ENCODE results near the gene NNT. TPM values are rescaled to one million over a fixed set of nuclear protein-coding genes. Genes with fewer than 3 reads are reported as not detected.

NNT gene
- total and polyA plus RNA-seq, 9 of the 15 experiments (the other 6 are each of a cell fraction or from before 2014, with no cell fraction given), result 21.9 to 68.6 (median 42.2) TPM

DNA sequence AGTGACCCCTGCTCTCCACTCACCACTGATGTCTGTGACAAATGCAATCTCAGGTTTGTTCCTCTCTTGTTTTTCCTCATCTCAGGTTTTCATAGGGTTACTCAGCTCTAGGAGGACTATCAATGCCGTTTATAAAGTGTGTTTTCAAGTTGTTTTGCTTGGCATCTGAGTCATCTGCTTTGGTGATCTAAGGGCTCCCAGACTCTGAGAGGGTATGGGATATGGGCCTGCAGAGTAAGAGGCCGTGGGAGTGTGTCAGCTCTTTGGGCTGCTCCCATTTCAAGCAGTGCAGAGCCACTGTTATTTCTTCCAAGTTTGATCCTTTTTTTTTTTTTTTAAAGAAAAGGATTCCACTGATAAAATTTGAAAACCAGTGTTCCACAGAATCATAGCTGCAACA is 46.3 kb downstream of the NNT start:
- ChIA-PET POLR2A (interaction anchor here (0.6 to 1.4 kb wide), 5 partner anchors 8 to 191 kb away, joined by 3 to 4 read pairs (median 3); no protein-coding TSS in a partner anchor), CTCF (ENCODE audit: low intra/inter-chr PET ratio) (no interaction called here)
- DNase-seq (ENCODE audit: extremely low read depth in 1 of 4, low spot score in 3 of 4), result no peak
- no peak overlapping the region for H3K4me3 ChIP-seq
- H3K27me3 ChIP-seq (ENCODE audit: control insufficient read depth in 2 of 2, insufficient read depth in 2 of 2, low read length in 2 of 2), result no peaks in the 10 kb centered on the region
- BruUV-seq (replicated peaks), result no TSS peak
- H2AFZ ChIP-seq (ENCODE audit: low read depth, low read length), result no peak overlapping the region
- H3K36me3 ChIP-seq (ENCODE audit: control insufficient read depth, insufficient read depth, low read length), result peaks cover 77% of the 10 kb centered on the region; the same call in 2 of the 3 replicates
- H3K4me1 ChIP-seq (replicated peaks in 1 of 2; ENCODE audit: control insufficient read depth in 2 of 2, insufficient read depth in 2 of 2, low read length in 2 of 2), result no peaks in the 10 kb centered on the region
- intact Hi-C loops (cut with micrococcal nuclease), result no loop called here
- no peaks in the 10 kb centered on the region for H3K79me2 ChIP-seq (ENCODE audit: control insufficient read depth, insufficient read depth, low read length)
- no peaks in the 10 kb centered on the region for H4K20me1 ChIP-seq (replicated peaks; ENCODE audit: control insufficient read depth, insufficient read depth, low read length)
- TF ChIP-seq ZNF212 (CRISPR knock-in tag; IDR thresholded peaks at IDR 0.05) (no peak), OTX1 (CRISPR knock-in tag; IDR thresholded peaks at IDR 0.05) (no peak), CAMTA2 (CRISPR knock-in tag; conservative IDR thresholded peaks at IDR 0.05) (no peak), KHSRP (IDR thresholded peaks at IDR 0.05) (no peak), MEIS2 (IDR thresholded peaks at IDR 0.05; ENCODE audit: partially characterized antibody) (no peak)
- no peak overlapping the region for H3K27ac ChIP-seq (ENCODE audit: extremely low read depth, low read depth, low read length)
- H3K9ac ChIP-seq (ENCODE audit: insufficient read depth in 1 of 2, low read depth in 2 of 2, low read length in 2 of 2), result no peak overlapping the region
- no peak overlapping the region for H3K4me2 ChIP-seq (ENCODE audit: insufficient read depth, low read length)
- no peak for FAIRE-seq
- 37% methylated on average over 2 of the region's 2 CpGs for WGBS (ENCODE audit: insufficient coverage, low coverage, missing lambda C conversion rate)
- H3K9me3 ChIP-seq (replicated peaks; ENCODE audit: control insufficient read depth, insufficient read depth, low read depth, low read length), result no peaks in the 10 kb centered on the region
- ATAC-seq, result no peak; the same call in 2 of the 3 replicates
- H3K9me1 ChIP-seq (ENCODE audit: control insufficient read depth, insufficient read depth, low read length), result no peaks in the 10 kb centered on the region
- in situ Hi-C loops (cut with MboI), result no loop called here

DNA sequence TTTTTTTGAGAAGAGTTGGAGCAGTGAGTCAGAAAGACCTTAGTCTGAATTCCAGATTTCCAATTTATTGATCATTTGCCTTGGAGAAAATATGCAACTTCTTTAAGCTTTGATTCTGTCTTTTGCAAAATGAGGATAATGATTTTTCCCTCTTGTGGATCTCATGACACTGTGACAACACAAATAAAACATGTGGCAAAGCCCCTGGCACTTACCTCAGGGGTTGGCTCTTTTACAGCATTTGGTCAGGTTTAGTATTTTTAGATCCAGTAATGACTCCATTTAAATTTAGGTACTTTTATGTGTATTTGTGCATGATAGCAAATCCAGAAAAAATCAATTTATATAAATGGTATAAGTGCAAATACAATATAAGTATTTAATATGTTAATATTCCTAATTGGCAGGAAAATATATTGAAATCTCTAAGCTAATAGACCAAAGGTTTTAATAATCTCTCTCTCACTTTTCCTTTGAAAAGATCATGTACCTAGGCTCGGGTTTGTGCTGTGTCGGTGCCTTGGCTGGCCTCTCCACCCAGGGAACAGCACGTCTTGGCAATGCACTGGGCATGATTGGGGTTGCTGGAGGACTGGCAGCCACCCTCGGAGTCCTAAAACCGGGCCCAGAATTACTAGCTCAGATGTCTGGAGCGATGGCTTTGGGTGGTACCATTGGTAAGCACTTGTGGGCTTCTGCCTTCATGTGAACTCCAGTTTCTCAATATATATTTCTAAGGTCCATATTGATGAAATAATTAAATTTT is 49.7 kb downstream of the NNT start:
- intact Hi-C loops (cut with micrococcal nuclease) (no loop called here), in situ Hi-C loops (cut with MboI) (no loop called here)
- BruUV-seq (replicated peaks), result no TSS peak
- no peak for TF ChIP-seq HDAC1 (IDR thresholded peaks at IDR 0.05)
- no peak for TF ChIP-seq ZNF436 (CRISPR knock-in tag; IDR thresholded peaks at IDR 0.05)
- no peak for TF ChIP-seq MEF2A (IDR thresholded peaks at IDR 0.05; ENCODE audit: control insufficient read depth, low read depth, low read length)
- TF ChIP-seq, protein P1, sequence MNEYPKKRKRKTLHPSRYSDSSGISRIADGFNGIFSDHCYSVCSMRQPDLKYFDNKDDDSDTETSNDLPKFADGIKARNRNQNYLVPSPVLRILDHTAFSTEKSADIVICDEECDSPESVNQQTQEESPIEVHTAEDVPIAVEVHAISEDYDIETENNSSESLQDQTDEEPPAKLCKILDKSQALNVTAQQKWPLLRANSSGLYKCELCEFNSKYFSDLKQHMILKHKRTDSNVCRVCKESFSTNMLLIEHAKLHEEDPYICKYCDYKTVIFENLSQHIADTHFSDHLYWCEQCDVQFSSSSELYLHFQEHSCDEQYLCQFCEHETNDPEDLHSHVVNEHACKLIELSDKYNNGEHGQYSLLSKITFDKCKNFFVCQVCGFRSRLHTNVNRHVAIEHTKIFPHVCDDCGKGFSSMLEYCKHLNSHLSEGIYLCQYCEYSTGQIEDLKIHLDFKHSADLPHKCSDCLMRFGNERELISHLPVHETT (CRISPR knock-in tag; conservative IDR thresholded peaks at IDR 0.05 in 1 of 2, IDR thresholded peaks at IDR 0.05 in 1 of 2), result no peak
- TF ChIP-seq, protein P2, sequence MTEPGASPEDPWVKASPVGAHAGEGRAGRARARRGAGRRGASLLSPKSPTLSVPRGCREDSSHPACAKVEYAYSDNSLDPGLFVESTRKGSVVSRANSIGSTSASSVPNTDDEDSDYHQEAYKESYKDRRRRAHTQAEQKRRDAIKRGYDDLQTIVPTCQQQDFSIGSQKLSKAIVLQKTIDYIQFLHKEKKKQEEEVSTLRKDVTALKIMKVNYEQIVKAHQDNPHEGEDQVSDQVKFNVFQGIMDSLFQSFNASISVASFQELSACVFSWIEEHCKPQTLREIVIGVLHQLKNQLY (CRISPR knock-in tag; conservative IDR thresholded peaks at IDR 0.05), result no peak
- no peak for TF ChIP-seq ETV1 (tag; conservative IDR thresholded peaks at IDR 0.05; ENCODE audit: low read depth)
- no peak for TF ChIP-seq KDM1A (IDR thresholded peaks at IDR 0.05)
- TF ChIP-seq, protein P3, sequence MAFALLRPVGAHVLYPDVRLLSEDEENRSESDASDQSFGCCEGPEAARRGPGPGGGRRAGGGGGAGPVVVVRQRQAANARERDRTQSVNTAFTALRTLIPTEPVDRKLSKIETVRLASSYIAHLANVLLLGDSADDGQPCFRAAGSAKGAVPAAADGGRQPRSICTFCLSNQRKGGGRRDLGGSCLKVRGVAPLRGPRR (CRISPR knock-in tag; IDR thresholded peaks at IDR 0.05), result no peak

More for the DNA sequence above, 49.7 kb downstream of the NNT start:
- no peak for ATAC-seq
- Histone ChIP-seq H3K27ac (ENCODE audit: extremely low read depth, low read depth, low read length) (no peak overlapping the region), H4K20me1 (replicated peaks; ENCODE audit: control insufficient read depth, insufficient read depth, low read length) (no peaks in the 10 kb centered on the region), H3K4me1 (replicated peaks in 1 of 2; ENCODE audit: control insufficient read depth in 2 of 2, insufficient read depth in 2 of 2, low read length in 2 of 2) (no peaks in the 10 kb centered on the region), H3K9me3 (replicated peaks; ENCODE audit: control insufficient read depth, insufficient read depth, low read depth, low read length) (no peaks in the 10 kb centered on the region), H3K79me2 (ENCODE audit: control insufficient read depth, insufficient read depth, low read length) (no peaks in the 10 kb centered on the region), H3K27me3 (ENCODE audit: control insufficient read depth in 2 of 2, insufficient read depth in 2 of 2, low read length in 2 of 2) (no peaks in the 10 kb centered on the region), H2AFZ (ENCODE audit: low read depth, low read length) (no peak overlapping the region), H3K4me3 (no peak overlapping the region), H3K9me1 (ENCODE audit: control insufficient read depth, insufficient read depth, low read length) (no peaks in the 10 kb centered on the region), H3K4me2 (ENCODE audit: insufficient read depth, low read length) (no peak overlapping the region), H3K36me3 (ENCODE audit: control insufficient read depth, insufficient read depth, low read length) (peaks cover 75% of the 10 kb centered on the region; the same call in 2 of the 3 replicates), H3K9ac (ENCODE audit: insufficient read depth in 1 of 2, low read depth in 2 of 2, low read length in 2 of 2) (no peak overlapping the region)
- FAIRE-seq, result no peak
- DNase-seq (ENCODE audit: extremely low read depth in 1 of 4, low spot score in 3 of 4), result no peak
- POLR2A ChIA-PET, result interaction anchor here (1.1 kb wide), 2 partner anchors 14 to 34 kb away, joined by 3 read pairs; no protein-coding TSS in a partner anchor
- WGBS (ENCODE audit: insufficient coverage, low coverage, missing lambda C conversion rate), result 93% methylated on average over 6 of the region's 6 CpGs
- CTCF ChIA-PET (ENCODE audit: low intra/inter-chr PET ratio), result no interaction called here

Measured in K562 (cell line).